Adrenal gland (tissue), 12 donors: ENCODE data around the gene KTI12. TPM values are rescaled to one million over a fixed set of nuclear protein-coding genes. Genes with fewer than 3 reads are reported as not detected.
"Not testable (repeated sequence)": the region's sequence is repeated elsewhere in the genome, so short reads cannot be mapped to it uniquely, and the experiment has no call there.

Source experiments
- DNase-seq, 7 donors: peaks; one replicate each; pipeline ENCODE4 v3.0.0-alpha.2; 2019 to 2020
- H3K27ac ChIP-seq, 5 donors: fragments of 200-600 bp; sonication (generic) in 4 of 5; 1 replicate in 3 of 5; 2 replicates in 2 of 5; pipeline versions ENCODE4 v1.5.1 to v1.8.0; 2016 to 2020; ENCODE audit warnings: mild to moderate bottlenecking in 1 of 5
- H3K27me3 ChIP-seq: fragments of 200-600 bp; 2 replicates; pipeline ENCODE4 v1.8.0; 2021
- H3K36me3 ChIP-seq, 2 donors: fragments of 200-600 bp; replicated peaks in 1 of 2; 1 replicate in 1 of 2; 2 replicates in 1 of 2; pipeline versions ENCODE4 v1.5.1 to v1.8.0; 2018 to 2022
- H3K4me1 ChIP-seq, 2 donors: fragments of 200-600 bp; replicated peaks in 1 of 2; 1 replicate in 1 of 2; 2 replicates in 1 of 2; pipeline versions ENCODE4 v1.5.1 to v1.8.0; 2018 to 2021
- H3K4me3 ChIP-seq, 4 donors: fragments of 200-600 bp; sonication (generic) in 3 of 4; one replicate each; pipeline ENCODE4 v1.5.1; 2016 to 2018
- H3K9me3 ChIP-seq, 3 donors: fragments of 200-600 bp; sonication (generic) in 1 of 3; replicated peaks in 1 of 3; 1 replicate in 2 of 3; 2 replicates in 1 of 3; pipeline versions ENCODE4 v1.5.1 to v1.8.0; 2016 to 2021
- POLR2A ChIP-seq, 2 donors: fragments of 450-650 bp; IDR thresholded peaks; one replicate each; pipeline ENCODE4 v1.6.1; 2017; ENCODE audit warnings: antibody characterized with exemption in 2 of 2, mild to moderate bottlenecking in 2 of 2, moderate library complexity in 1 of 2
- WGBS, 4 donors: extraction: QIAGEN DNeasy Blood & Tissue Kit in 2 of 4; methylation state at CpG; one replicate each; pipeline versions ENCODE4 v1.1.5 to v1.1.7; 2013 to 2017; 5-methylcytosine and 5-hydroxymethylcytosine counted together
- intact Hi-C, 2 donors: fragments of 100-400 bp; cut with DNase I; formaldehyde crosslinking; loops; one replicate each; pipeline versions ENCODE4 v1.14.1 to v1.15.0; 2022 to 2023
- polyA plus RNA-seq, 3 donors: library from polyadenylated mRNA; stranded (reverse); fragments of 200-250 nt in 2 of 3; fragments of 350-450 nt in 1 of 3; fragmentation: Illumina TruSeq in 1 of 3; extraction: RNeasy Lipid Tissue Mini Kit (QIAGEN cat#74804) in 1 of 3; gene quantifications; one replicate each; pipeline ENCODE4 v1.2.3, GENCODE V29; 2013 to 2014
- total RNA-seq, 9 donors: library from RNA; depleted of rRNA in 4 of 9; stranded (reverse); fragments of >200 nt in 4 of 9; fragments of 120-200 nt in 1 of 9; fragmentation: NEBNext Ultra II Directional in 1 of 9; extraction: Animal tissue kit (Norgen Biotek cat#: 25700) in 1 of 9; gene quantifications; one replicate each; pipeline versions ENCODE4 v1.1.0 to v1.2.4, GENCODE V29; 2013 to 2023
- TF ChIP-seq, protein P1 (sequence below), 6 experiments: fragments of 450-650 bp in 4 of 6; fragments of 200-600 bp in 2 of 6; sonication (generic) in 1 of 6; IDR thresholded peaks; 1 replicate in 5 of 6; 2 replicates in 1 of 6; pipeline versions ENCODE4 v1.5.1 to v1.8.0; 2016 to 2021; ENCODE audit warnings: antibody characterized with exemption in 6 of 6, mild to moderate bottlenecking in 2 of 6, moderate library complexity in 1 of 6
- donor health status: healthy with polysubstance abuse.
- donor health status: Bipolar disorder and iron deficiency.
- donor health status: DM: yes; HTN: yes; CAD: no.
- donor health status: DM: no; HTN: no; CAD: no.
- donor health status: DM: no; HTN: no; CAD: no.
- donor health status: DM: yes; HTN: yes; CAD: no.

Gene KTI12
- total and polyA plus RNA-seq, 12 donors = 4.7 to 20.4 (median 11.9) TPM

DNA sequence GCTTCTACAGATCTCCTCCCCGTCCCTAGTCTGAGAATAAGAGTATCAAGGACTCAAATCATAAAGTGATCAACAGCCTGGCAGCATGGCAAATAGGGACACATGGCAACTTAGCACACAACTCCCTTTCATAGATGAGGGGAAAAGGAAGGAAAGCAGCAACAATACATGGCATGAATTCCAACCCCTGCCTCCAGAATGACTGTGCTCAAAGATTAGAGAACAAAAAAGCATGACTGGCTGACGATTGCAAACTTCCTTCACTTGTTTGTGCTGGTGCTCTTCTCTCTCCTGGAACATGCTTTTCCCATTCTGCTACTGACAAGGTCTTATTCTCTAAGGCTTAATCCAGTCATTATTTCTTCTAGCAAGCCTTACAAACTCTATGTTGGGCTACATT is 11.5 kb downstream of the KTI12 start:
- DNase-seq = no peak
- intact Hi-C loops = no loop called here
- H3K4me1 ChIP-seq = no peaks in the 10 kb centered on the region
- H3K4me3 ChIP-seq = no peak overlapping the region
- 81 to 93% (median 92%) methylated on average over 2 of the region's 2 CpGs for WGBS, 4 donors
- no peak for TF ChIP-seq POLR2A (IDR thresholded peaks at IDR 0.05)
- TF ChIP-seq, protein P1, sequence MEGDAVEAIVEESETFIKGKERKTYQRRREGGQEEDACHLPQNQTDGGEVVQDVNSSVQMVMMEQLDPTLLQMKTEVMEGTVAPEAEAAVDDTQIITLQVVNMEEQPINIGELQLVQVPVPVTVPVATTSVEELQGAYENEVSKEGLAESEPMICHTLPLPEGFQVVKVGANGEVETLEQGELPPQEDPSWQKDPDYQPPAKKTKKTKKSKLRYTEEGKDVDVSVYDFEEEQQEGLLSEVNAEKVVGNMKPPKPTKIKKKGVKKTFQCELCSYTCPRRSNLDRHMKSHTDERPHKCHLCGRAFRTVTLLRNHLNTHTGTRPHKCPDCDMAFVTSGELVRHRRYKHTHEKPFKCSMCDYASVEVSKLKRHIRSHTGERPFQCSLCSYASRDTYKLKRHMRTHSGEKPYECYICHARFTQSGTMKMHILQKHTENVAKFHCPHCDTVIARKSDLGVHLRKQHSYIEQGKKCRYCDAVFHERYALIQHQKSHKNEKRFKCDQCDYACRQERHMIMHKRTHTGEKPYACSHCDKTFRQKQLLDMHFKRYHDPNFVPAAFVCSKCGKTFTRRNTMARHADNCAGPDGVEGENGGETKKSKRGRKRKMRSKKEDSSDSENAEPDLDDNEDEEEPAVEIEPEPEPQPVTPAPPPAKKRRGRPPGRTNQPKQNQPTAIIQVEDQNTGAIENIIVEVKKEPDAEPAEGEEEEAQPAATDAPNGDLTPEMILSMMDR (IDR thresholded peaks at IDR 0.05) = no peak
- peaks cover 0 to 44% of the 10 kb centered on the region in 2 donors for H3K36me3 ChIP-seq
- no peaks in the 10 kb centered on the region for H3K27me3 ChIP-seq
- H3K9me3 ChIP-seq = no peaks in the 10 kb centered on the region
- no peak overlapping the region for H3K27ac ChIP-seq

DNA sequence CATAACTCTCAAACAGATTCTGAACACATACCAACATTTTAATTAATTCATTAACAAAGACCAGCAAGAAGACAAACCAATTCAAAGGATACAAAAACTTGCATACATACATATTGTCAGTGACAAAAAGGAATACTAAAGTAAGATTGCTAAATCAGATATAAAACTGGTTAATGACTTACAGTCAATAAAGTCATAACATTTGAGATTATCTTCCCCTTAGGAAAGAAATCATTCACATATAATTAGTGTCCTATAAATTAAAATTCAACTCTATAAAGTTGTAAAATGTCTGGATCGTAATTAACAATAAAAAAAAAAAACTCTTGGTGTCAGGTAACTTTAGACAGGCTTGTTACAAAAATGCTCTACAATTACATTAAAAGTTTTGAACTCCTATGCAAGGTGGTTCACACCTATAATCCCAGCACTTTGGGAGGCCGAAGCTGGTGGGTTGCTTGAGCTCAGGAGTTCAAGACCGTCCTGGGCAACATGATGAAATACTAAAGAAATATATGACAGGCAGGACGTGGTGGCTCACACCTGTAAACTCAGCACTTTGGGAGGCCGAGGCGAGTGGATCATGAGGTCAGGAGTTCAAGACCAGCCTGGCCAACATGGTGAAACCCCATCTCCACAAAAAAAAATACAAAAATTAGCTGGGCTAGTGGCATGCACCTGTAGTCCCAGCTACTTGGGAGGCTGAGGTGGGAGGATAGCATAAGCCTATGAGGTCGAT is 25.4 kb downstream of the KTI12 start:
- intact Hi-C loops = no loop called here
- H3K27ac ChIP-seq = no peak overlapping the region
- DNase-seq = no peak
- peaks cover 6 to 11% of the 10 kb centered on the region in 2 donors for H3K4me1 ChIP-seq
- H3K27me3 ChIP-seq = no peaks in the 10 kb centered on the region
- 89 to 94% (median 91%) methylated on average over 7 of the region's 7 CpGs for WGBS, 4 donors
- no peaks in the 10 kb centered on the region for H3K36me3 ChIP-seq
- TF ChIP-seq, protein P1 (IDR thresholded peaks at IDR 0.05) = no peak
- TF ChIP-seq POLR2A (IDR thresholded peaks at IDR 0.05) = no peak
- no peaks in the 10 kb centered on the region for H3K9me3 ChIP-seq
- H3K4me3 ChIP-seq = no peak overlapping the region

DNA sequence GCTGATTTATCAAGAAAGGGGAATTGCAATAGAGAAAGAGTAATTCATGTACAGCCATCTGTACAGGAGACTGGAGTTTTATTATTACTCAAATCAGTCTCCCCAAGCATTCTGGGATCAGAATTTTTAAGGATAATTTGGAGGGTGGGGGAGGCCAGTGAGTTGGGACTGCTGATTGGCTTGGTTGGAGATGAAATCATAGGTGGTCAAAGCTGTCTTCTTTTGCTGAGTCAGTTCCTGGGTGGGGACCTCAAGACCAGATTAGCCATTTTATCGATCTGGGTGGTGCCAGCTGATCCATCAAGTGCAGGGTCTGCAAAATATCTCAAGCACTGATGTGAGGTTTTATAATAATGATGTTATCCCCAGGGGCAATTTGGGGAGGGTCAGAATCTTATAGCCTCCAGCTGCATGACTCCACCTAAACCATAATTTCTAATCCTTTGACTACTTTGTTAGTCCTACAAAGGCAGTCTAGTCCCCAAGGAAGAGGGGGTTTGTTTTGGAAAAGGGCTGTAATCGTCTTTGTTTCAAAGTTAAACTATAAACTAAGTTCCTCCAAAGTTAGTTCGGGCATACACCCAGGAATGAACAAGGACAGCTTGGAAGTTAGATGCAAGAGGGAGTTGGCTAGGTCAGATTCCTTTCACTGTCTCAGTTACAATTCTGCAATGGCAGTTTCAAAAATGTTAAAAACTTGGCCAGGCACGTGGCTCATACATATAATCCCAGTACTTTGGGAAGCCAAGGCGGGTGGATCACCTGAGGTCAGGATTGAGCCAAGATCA is 26.2 kb downstream of the KTI12 start:
- H3K4me3 ChIP-seq = no peak overlapping the region
- peaks cover 6 to 11% of the 10 kb centered on the region in 2 donors for H3K4me1 ChIP-seq
- H3K36me3 ChIP-seq = no peaks in the 10 kb centered on the region
- no peak overlapping the region for H3K27ac ChIP-seq
- intact Hi-C loops = no loop called here
- TF ChIP-seq POLR2A (IDR thresholded peaks at IDR 0.05) = no peak
- TF ChIP-seq, protein P1 (IDR thresholded peaks at IDR 0.05) = no peak
- DNase-seq = no peak
- H3K27me3 ChIP-seq = no peaks in the 10 kb centered on the region
- 33 to 41% (median 36%) methylated on average over 5 of the region's 5 CpGs for WGBS, 4 donors
- no peaks in the 10 kb centered on the region for H3K9me3 ChIP-seq

DNA sequence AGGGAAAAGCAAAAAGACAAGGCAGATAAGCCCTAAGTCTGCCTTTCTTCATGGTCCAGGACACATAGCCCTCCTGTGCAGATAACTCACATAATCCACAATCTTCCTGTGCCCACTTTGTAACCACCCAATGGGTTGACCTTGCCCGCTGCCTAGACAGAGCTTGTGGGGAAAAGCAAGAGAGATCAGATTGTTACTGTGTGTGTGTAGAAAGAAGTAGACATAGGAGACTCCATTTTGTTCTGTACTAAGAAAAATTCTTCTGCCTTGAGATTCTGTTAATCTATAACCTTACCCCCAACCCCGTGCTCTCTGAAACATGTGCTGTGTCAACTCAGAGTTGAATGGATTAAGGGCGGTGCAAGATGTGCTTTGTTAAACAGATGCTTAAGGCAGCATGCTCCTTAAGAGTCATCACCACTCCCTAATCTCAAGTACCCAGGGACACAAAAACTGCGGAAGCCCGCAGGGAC is 27.5 kb downstream of the KTI12 start:
- H3K4me3 ChIP-seq, H3K27me3 ChIP-seq, H3K36me3 ChIP-seq, H3K9me3 ChIP-seq, DNase-seq, intact Hi-C loops: not testable (repeated sequence)
- H3K4me1 ChIP-seq = peaks cover 6 to 11% of the 10 kb centered on the region in 2 donors
- peak overlapping the region in 4 of 5 donors; percentile 71 to 80 (median 72) for H3K27ac ChIP-seq
- WGBS, 4 donors = 34 to 52% (median 44%) methylated on average over 1 to 4 of the region's 5 CpGs

DNA sequence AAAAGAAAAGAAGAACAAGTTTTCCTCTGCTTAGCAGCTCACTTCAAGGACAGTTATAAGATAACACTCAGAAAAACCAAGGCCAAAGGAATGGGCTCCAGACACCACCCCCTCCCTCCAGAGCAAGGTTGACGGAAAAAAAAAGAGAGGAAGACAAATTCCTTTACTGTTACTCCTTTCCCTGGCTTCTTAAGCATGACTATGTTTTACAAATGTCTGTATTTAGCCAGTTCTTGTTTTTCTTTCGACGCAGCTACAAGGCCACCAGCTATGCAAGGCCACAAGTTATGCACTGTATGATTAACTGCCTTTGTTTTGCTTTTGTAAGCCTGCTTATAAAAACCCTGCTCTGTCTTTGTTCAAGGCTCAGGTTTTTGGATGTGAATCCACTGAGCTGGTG is 28.1 kb downstream of the KTI12 start:
- intact Hi-C loops, H3K9me3 ChIP-seq, H3K36me3 ChIP-seq, H3K27me3 ChIP-seq, H3K4me3 ChIP-seq: not testable (repeated sequence)
- DNase-seq = peak in 6 of 7 donors; percentile 29 to 59 (median 44)
- Histone ChIP-seq H3K4me1 (peaks cover 6 to 11% of the 10 kb centered on the region in 2 donors), H3K27ac (peak overlapping the region; percentile 52 to 80 (median 72))
- WGBS, 4 donors = 15 to 23% (median 20%) methylated on average over 3 of the region's 3 CpGs
